Measurements from ENCODE around the gene DACT3.

DNA sequence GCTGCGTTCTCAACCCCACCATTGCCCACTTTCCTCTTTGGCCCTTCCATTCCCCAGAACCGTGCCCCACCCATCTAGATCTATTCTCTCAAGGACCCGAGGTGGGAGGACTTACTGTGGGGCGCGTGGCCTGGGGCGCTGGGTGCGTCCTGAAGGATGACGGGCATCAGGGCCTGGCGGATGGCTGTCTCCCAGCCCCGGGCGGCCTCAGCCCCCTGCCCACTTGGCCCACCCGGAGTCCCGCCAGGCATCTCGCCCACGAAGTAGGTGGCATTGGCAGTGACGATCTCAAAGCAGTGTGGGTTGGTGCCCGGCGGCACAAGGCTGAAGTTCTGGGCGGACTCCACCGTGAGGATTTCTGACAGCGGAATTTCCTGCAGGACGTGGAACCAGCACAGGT lies 32.8 kb upstream of the DACT3 start:
- TF ChIP-seq, protein P1, sequence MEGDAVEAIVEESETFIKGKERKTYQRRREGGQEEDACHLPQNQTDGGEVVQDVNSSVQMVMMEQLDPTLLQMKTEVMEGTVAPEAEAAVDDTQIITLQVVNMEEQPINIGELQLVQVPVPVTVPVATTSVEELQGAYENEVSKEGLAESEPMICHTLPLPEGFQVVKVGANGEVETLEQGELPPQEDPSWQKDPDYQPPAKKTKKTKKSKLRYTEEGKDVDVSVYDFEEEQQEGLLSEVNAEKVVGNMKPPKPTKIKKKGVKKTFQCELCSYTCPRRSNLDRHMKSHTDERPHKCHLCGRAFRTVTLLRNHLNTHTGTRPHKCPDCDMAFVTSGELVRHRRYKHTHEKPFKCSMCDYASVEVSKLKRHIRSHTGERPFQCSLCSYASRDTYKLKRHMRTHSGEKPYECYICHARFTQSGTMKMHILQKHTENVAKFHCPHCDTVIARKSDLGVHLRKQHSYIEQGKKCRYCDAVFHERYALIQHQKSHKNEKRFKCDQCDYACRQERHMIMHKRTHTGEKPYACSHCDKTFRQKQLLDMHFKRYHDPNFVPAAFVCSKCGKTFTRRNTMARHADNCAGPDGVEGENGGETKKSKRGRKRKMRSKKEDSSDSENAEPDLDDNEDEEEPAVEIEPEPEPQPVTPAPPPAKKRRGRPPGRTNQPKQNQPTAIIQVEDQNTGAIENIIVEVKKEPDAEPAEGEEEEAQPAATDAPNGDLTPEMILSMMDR (IDR thresholded peaks at IDR 0.05; ENCODE audit: low read depth, low read length, missing input control) = no peak
- TF ChIP-seq FOXA1 (IDR thresholded peaks at IDR 0.05) (no peak), RXRA (IDR thresholded peaks at IDR 0.05) (no peak), SP1 (IDR thresholded peaks at IDR 0.05) (no peak), GABPA (IDR thresholded peaks at IDR 0.05 in 1 of 2, conservative IDR thresholded peaks at IDR 0.05 in 1 of 2) (no peak), YY1 (IDR thresholded peaks at IDR 0.05) (no peak)
- TF ChIP-seq, protein P2, sequence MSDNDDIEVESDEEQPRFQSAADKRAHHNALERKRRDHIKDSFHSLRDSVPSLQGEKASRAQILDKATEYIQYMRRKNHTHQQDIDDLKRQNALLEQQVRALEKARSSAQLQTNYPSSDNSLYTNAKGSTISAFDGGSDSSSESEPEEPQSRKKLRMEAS (IDR thresholded peaks at IDR 0.05) = no peak
- TF ChIP-seq, protein P3, sequence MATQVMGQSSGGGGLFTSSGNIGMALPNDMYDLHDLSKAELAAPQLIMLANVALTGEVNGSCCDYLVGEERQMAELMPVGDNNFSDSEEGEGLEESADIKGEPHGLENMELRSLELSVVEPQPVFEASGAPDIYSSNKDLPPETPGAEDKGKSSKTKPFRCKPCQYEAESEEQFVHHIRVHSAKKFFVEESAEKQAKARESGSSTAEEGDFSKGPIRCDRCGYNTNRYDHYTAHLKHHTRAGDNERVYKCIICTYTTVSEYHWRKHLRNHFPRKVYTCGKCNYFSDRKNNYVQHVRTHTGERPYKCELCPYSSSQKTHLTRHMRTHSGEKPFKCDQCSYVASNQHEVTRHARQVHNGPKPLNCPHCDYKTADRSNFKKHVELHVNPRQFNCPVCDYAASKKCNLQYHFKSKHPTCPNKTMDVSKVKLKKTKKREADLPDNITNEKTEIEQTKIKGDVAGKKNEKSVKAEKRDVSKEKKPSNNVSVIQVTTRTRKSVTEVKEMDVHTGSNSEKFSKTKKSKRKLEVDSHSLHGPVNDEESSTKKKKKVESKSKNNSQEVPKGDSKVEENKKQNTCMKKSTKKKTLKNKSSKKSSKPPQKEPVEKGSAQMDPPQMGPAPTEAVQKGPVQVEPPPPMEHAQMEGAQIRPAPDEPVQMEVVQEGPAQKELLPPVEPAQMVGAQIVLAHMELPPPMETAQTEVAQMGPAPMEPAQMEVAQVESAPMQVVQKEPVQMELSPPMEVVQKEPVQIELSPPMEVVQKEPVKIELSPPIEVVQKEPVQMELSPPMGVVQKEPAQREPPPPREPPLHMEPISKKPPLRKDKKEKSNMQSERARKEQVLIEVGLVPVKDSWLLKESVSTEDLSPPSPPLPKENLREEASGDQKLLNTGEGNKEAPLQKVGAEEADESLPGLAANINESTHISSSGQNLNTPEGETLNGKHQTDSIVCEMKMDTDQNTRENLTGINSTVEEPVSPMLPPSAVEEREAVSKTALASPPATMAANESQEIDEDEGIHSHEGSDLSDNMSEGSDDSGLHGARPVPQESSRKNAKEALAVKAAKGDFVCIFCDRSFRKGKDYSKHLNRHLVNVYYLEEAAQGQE (IDR thresholded peaks at IDR 0.05) = no peak
- TF ChIP-seq, protein P4, sequence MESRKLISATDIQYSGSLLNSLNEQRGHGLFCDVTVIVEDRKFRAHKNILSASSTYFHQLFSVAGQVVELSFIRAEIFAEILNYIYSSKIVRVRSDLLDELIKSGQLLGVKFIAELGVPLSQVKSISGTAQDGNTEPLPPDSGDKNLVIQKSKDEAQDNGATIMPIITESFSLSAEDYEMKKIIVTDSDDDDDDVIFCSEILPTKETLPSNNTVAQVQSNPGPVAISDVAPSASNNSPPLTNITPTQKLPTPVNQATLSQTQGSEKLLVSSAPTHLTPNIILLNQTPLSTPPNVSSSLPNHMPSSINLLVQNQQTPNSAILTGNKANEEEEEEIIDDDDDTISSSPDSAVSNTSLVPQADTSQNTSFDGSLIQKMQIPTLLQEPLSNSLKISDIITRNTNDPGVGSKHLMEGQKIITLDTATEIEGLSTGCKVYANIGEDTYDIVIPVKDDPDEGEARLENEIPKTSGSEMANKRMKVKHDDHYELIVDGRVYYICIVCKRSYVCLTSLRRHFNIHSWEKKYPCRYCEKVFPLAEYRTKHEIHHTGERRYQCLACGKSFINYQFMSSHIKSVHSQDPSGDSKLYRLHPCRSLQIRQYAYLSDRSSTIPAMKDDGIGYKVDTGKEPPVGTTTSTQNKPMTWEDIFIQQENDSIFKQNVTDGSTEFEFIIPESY (IDR thresholded peaks at IDR 0.05) = no peak
- TF ChIP-seq, protein P5, sequence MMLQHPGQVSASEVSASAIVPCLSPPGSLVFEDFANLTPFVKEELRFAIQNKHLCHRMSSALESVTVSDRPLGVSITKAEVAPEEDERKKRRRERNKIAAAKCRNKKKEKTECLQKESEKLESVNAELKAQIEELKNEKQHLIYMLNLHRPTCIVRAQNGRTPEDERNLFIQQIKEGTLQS (IDR thresholded peaks at IDR 0.05) = no peak
